K562 (cell line): ENCODE results near the gene AQP9. TPM values are rescaled to one million over a fixed set of nuclear protein-coding genes. Genes with fewer than 3 reads are reported as not detected.

Source experiments
- BDP1 ChIP-seq: IDR thresholded peaks from 3 replicates; pipeline ENCODE4 v1.6.1; 2011; ENCODE audit not compliant: insufficient read length, insufficient read depth
- ERF ChIP-seq: fragments of 450-650 bp; formaldehyde crosslinking; IDR thresholded peaks from 2 replicates; pipeline ENCODE4 v1.4.0; 2020; ENCODE audit warnings: mild to moderate bottlenecking, mixed read lengths
- ESRRB ChIP-seq: fragments of 250-450 bp; sonication (Bioruptor Pico); IDR thresholded peaks from 2 replicates; pipeline ENCODE4 v1.5.0; 2020; ENCODE audit warnings: mild to moderate bottlenecking, moderate library complexity, borderline replicate concordance
- GTF2A2 ChIP-seq: IDR thresholded peaks from 2 replicates; pipeline ENCODE4 v1.6.1; 2016; ENCODE audit warnings: mild to moderate bottlenecking, missing genetic modification characterization, missing compliant biosample characterization
- HDAC8 ChIP-seq: fragments of 450-650 bp; IDR thresholded peaks from 2 replicates; pipeline ENCODE4 v1.6.1; 2016; ENCODE audit warnings: mild to moderate bottlenecking, missing genetic modification characterization, moderate library complexity, missing compliant biosample characterization
- JUN ChIP-seq, 2 experiments: sonication (generic) in 1 of 2; formaldehyde crosslinking in 1 of 2; IDR thresholded peaks; 2 replicates each; pipeline versions ENCODE4 v1.6.1 to v1.8.0; 2012 to 2022; ENCODE audit warnings: borderline replicate concordance in 2 of 2, mild to moderate bottlenecking in 2 of 2, improper control_type of control experiment in 1 of 2, low read depth in 1 of 2, low read length in 1 of 2, missing genetic modification reagents in 1 of 2
- JUND ChIP-seq, 2 experiments: IDR thresholded peaks; 2 replicates in 1 of 2; 3 replicates in 1 of 2; pipeline ENCODE4 v1.6.1; 2011; ENCODE audit warnings: borderline replicate concordance in 2 of 2, low read depth in 2 of 2, low read length in 2 of 2, improper control_type of control experiment in 1 of 2, missing biosample characterization in 1 of 2, missing genetic modification characterization in 1 of 2, missing genetic modification reagents in 1 of 2
- OTX1 ChIP-seq: fragments of 450-650 bp; formaldehyde crosslinking; IDR thresholded peaks from 2 replicates; pipeline ENCODE4 v1.4.0; 2022; ENCODE audit warnings: mild to moderate bottlenecking
- SAFB2 ChIP-seq: fragments of 200-400 bp; formaldehyde crosslinking; IDR thresholded peaks from 2 replicates; pipeline ENCODE4 v1.6.1; 2018; ENCODE audit warnings: borderline replicate concordance, low read length, low read depth, moderate library complexity; ENCODE audit not compliant: severe bottlenecking
- SMC3 ChIP-seq: conservative IDR thresholded peaks from 2 replicates; pipeline ENCODE4 v1.6.1; 2011; ENCODE audit warnings: low read depth, low read length, improper control_type of control experiment; ENCODE audit not compliant: insufficient read depth
- SRF ChIP-seq, 2 experiments: fragments of 250-450, 450-650 bp in 1 of 2; sonication (Bioruptor Pico) in 1 of 2; sonication (generic) in 1 of 2; formaldehyde crosslinking; IDR thresholded peaks; 2 replicates each; pipeline versions ENCODE4 v1.5.0 to v1.5.1; 2020 to 2022; ENCODE audit warnings: mild to moderate bottlenecking in 1 of 2, missing genetic modification reagents in 1 of 2
- YY1 ChIP-seq, 3 experiments: IDR thresholded peaks; 2 replicates each; pipeline ENCODE4 v1.6.1; 2011; ENCODE audit warnings: low read length in 2 of 3, mild to moderate bottlenecking in 2 of 3, moderate library complexity in 2 of 3, borderline replicate concordance in 1 of 3, control low read depth in 1 of 3, low read depth in 1 of 3; ENCODE audit not compliant: insufficient read depth in 3 of 3, insufficient replicate concordance in 2 of 3, control insufficient read depth in 1 of 3, insufficient read length in 1 of 3; ENCODE audit errors: extremely low read depth in 1 of 3
- ZNF134 ChIP-seq: fragments of 250-450 bp; sonication (Bioruptor Pico); conservative IDR thresholded peaks from 2 replicates; pipeline ENCODE4 v1.4.0; 2020
- ZNF263 ChIP-seq: sonication (generic); formaldehyde crosslinking; IDR thresholded peaks from 2 replicates; pipeline ENCODE4 v1.8.0; 2022; ENCODE audit warnings: mild to moderate bottlenecking, missing genetic modification reagents, borderline replicate concordance
- ZSCAN32 ChIP-seq: fragments of 450-650 bp; formaldehyde crosslinking; IDR thresholded peaks from 2 replicates; pipeline ENCODE4 v1.4.0; 2020; ENCODE audit warnings: mild to moderate bottlenecking, moderate library complexity
- polyA plus RNA-seq, 8 experiments: library from polyadenylated mRNA; depleted of rRNA in 4 of 8; stranded (reverse) in 5 of 8; unstranded in 3 of 8; fragments of >200 nt; fragmentation: Nextera tagmentation in 2 of 8; fragmentation: Illumina TruSeq in 1 of 8; extraction: Ambion mirVana in 2 of 8; extraction: Trizol in 1 of 8; gene quantifications; 2 replicates each; pipeline versions ENCODE4 v1.2.1 to v1.2.3, GENCODE V29; 2011 to 2014; ENCODE audit warnings: inconsistent platforms in 1 of 8, missing spikeins in 1 of 8
- total RNA-seq, 7 experiments: library from RNA; depleted of rRNA in 6 of 7; stranded (reverse); fragments of >200 nt in 6 of 7; fragmentation: Illumina TruSeq in 2 of 7; extraction: Trizol in 2 of 7; gene quantifications; 2 replicates each; pipeline versions ENCODE4 v1.2.1 to v1.2.3, GENCODE V29; 2011 to 2021; ENCODE audit warnings: low replicate concordance in 1 of 7
- TF ChIP-seq, protein P1 (sequence below): fragments of 250-450 bp; sonication (Bioruptor Pico); IDR thresholded peaks from 2 replicates; pipeline ENCODE4 v1.5.0; 2021; ENCODE audit warnings: mild to moderate bottlenecking, borderline replicate concordance
- TF ChIP-seq, protein P2 (sequence below): fragments of 450-650 bp; IDR thresholded peaks from 2 replicates; pipeline ENCODE4 v1.6.1; 2016
- TF ChIP-seq, protein P3 (sequence below): fragments of 450-650 bp; formaldehyde crosslinking; IDR thresholded peaks from 2 replicates; pipeline ENCODE4 v1.4.0; 2022; ENCODE audit warnings: missing genetic modification characterization
- TF ChIP-seq, protein P4 (sequence below): fragments of 250-450 bp; sonication (Bioruptor Pico); IDR thresholded peaks from 2 replicates; pipeline ENCODE4 v1.5.0; 2020; ENCODE audit warnings: mild to moderate bottlenecking, borderline replicate concordance

AQP9 gene
- total and polyA plus RNA-seq, 9 of the 15 experiments (the other 6 are each of a cell fraction or from before 2014, with no cell fraction given), result 0.04 to 0.33 (median 0.07) TPM; not detected in 4

DNA sequence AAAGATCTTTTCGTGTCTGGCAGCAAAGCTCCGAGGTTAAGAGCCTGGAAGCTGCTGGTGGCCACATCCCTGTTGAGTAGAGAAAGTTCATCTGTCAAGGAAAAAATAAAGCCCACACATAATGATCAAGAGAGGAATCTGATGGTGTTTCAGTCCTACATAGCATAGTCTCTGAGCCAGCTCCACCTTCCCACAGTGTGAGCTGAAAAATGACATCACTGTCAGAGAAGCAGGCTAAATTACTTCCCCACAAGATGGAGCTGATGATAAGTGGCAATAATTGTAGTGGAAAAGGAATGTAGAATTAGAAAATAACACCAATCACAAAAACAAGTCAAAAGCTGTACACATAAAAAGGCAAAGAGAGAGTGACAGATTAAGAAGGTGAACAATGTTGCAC lies 84.5 kb downstream of the AQP9 start (continued):
- TF ChIP-seq YY1 (IDR thresholded peaks at IDR 0.05; ENCODE audit: borderline replicate concordance in 1 of 3, control insufficient read depth in 1 of 3, extremely low read depth in 1 of 3, insufficient read depth in 3 of 3, insufficient read length in 1 of 3, insufficient replicate concordance in 2 of 3, low read depth in 1 of 3, low read length in 2 of 3) (no peak), ERF (CRISPR knock-in tag) (no peak), JUND (IDR thresholded peaks at IDR 0.05; ENCODE audit: borderline replicate concordance, low read depth, low read length) (peak; percentile 78), JUND (tag; IDR thresholded peaks at IDR 0.05; ENCODE audit: borderline replicate concordance, low read depth, low read length) (peak; percentile 80; the same call in 2 of the 3 replicates), SRF (CRISPR knock-in tag; IDR thresholded peaks at IDR 0.05) (0 out of 4 replicates have a peak, but pooled peaks of 1 of the 2 experiments have one; percentile 5), ZNF134 (CRISPR knock-in tag) (no peak), OTX1 (CRISPR knock-in tag) (no peak), GTF2A2 (no peak), SMC3 (no peak), HDAC8 (no peak), ZNF263 (CRISPR knock-in tag) (no peak), BDP1 (no peak), ESRRB (CRISPR knock-in tag) (no peak), SAFB2 (no peak), ZSCAN32 (CRISPR knock-in tag) (no peak), JUN (IDR thresholded peaks at IDR 0.05; ENCODE audit: borderline replicate concordance, low read depth, low read length) (0 out of 2 replicates have a peak, but pooled peaks have one; percentile 14), JUN (CRISPR knock-in tag; IDR thresholded peaks at IDR 0.05; ENCODE audit: borderline replicate concordance) (no peak)
- TF ChIP-seq, protein P1, sequence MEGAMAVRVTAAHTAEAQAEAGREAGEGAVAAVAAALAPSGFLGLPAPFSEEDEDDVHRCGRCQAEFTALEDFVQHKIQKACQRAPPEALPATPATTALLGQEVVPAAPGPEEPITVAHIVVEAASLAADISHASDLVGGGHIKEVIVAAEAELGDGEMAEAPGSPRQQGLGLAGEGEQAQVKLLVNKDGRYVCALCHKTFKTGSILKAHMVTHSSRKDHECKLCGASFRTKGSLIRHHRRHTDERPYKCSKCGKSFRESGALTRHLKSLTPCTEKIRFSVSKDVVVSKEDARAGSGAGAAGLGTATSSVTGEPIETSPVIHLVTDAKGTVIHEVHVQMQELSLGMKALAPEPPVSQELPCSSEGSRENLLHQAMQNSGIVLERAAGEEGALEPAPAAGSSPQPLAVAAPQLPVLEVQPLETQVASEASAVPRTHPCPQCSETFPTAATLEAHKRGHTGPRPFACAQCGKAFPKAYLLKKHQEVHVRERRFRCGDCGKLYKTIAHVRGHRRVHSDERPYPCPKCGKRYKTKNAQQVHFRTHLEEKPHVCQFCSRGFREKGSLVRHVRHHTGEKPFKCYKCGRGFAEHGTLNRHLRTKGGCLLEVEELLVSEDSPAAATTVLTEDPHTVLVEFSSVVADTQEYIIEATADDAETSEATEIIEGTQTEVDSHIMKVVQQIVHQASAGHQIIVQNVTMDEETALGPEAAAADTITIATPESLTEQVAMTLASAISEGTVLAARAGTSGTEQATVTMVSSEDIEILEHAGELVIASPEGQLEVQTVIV (CRISPR knock-in tag), result no peak
- TF ChIP-seq, protein P2, sequence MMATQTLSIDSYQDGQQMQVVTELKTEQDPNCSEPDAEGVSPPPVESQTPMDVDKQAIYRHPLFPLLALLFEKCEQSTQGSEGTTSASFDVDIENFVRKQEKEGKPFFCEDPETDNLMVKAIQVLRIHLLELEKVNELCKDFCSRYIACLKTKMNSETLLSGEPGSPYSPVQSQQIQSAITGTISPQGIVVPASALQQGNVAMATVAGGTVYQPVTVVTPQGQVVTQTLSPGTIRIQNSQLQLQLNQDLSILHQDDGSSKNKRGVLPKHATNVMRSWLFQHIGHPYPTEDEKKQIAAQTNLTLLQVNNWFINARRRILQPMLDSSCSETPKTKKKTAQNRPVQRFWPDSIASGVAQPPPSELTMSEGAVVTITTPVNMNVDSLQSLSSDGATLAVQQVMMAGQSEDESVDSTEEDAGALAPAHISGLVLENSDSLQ, result peak; percentile 59; the same call in 1 of the 2 replicates
- TF ChIP-seq, protein P3, sequence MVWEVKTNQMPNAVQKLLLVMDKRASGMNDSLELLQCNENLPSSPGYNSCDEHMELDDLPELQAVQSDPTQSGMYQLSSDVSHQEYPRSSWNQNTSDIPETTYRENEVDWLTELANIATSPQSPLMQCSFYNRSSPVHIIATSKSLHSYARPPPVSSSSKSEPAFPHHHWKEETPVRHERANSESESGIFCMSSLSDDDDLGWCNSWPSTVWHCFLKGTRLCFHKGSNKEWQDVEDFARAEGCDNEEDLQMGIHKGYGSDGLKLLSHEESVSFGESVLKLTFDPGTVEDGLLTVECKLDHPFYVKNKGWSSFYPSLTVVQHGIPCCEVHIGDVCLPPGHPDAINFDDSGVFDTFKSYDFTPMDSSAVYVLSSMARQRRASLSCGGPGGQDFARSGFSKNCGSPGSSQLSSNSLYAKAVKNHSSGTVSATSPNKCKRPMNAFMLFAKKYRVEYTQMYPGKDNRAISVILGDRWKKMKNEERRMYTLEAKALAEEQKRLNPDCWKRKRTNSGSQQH (CRISPR knock-in tag), result no peak
- TF ChIP-seq, protein P4, sequence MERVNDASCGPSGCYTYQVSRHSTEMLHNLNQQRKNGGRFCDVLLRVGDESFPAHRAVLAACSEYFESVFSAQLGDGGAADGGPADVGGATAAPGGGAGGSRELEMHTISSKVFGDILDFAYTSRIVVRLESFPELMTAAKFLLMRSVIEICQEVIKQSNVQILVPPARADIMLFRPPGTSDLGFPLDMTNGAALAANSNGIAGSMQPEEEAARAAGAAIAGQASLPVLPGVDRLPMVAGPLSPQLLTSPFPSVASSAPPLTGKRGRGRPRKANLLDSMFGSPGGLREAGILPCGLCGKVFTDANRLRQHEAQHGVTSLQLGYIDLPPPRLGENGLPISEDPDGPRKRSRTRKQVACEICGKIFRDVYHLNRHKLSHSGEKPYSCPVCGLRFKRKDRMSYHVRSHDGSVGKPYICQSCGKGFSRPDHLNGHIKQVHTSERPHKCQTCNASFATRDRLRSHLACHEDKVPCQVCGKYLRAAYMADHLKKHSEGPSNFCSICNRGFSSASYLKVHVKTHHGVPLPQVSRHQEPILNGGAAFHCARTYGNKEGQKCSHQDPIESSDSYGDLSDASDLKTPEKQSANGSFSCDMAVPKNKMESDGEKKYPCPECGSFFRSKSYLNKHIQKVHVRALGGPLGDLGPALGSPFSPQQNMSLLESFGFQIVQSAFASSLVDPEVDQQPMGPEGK (CRISPR knock-in tag), result no peak
